Measurements from ENCODE around the gene RASGRP4.

DNA sequence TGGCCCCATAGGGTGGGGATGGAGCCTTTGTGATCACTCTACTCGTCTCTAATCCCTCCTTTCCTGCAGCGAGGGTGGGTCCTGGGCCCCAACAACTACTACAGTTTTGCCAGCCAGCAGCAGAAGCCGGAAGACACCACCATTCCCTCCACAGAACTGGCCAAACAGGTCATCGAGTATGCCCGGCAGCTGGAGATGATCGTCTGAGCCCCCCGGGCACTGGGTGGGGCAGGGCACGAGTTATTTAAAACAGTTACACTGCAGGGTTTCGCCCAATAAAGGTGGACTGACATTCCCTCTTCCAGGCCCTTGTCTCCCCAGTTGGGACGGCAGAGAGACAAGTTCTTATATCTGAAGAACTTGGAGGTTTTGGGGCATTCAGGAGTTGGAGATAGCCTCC lies 42.8 kb downstream of the RASGRP4 start:
- TF ChIP-seq POLR2A (IDR thresholded peaks at IDR 0.05) = no peak
- TF ChIP-seq, protein P1, sequence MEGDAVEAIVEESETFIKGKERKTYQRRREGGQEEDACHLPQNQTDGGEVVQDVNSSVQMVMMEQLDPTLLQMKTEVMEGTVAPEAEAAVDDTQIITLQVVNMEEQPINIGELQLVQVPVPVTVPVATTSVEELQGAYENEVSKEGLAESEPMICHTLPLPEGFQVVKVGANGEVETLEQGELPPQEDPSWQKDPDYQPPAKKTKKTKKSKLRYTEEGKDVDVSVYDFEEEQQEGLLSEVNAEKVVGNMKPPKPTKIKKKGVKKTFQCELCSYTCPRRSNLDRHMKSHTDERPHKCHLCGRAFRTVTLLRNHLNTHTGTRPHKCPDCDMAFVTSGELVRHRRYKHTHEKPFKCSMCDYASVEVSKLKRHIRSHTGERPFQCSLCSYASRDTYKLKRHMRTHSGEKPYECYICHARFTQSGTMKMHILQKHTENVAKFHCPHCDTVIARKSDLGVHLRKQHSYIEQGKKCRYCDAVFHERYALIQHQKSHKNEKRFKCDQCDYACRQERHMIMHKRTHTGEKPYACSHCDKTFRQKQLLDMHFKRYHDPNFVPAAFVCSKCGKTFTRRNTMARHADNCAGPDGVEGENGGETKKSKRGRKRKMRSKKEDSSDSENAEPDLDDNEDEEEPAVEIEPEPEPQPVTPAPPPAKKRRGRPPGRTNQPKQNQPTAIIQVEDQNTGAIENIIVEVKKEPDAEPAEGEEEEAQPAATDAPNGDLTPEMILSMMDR (IDR thresholded peaks at IDR 0.05) = no peak
